DMS 273 (cell line): Measurements from ENCODE around the gene CIDEB.

Source experiments
- DNase-seq: peaks from one replicate; lab custom pipeline; 2025; ENCODE audit not compliant: unreplicated experiment; lab: John Stamatoyannopoulos, UW

CIDEB gene

GRCh38 chr14:24332268-24332993 lies 24.7 kb upstream of the CIDEB start:
- peak; percentile 87 for DNase-seq

- DNase-seq = no peak
Observed at GRCh38 chr14:24331731-24332267, 24.0 kb upstream of the CIDEB start.

GRCh38 chr14:24330973-24331674 lies 23.3 kb upstream of the CIDEB start:
- no peak for DNase-seq

- DNase-seq = no peak
Observed at GRCh38 chr14:24329736-24330135, 22.0 kb upstream of the CIDEB start.

GRCh38 chr14:24329073-24329663 lies 21.4 kb upstream of the CIDEB start:
- DNase-seq = no peak

- peak; percentile 27 for DNase-seq
Observed at GRCh38 chr14:24327914-24328313, 20.1 kb upstream of the CIDEB start.

- no peak for DNase-seq
Observed at GRCh38 chr14:24327303-24327702, 19.5 kb upstream of the CIDEB start.

GRCh38 chr14:24325963-24326362 lies 18.2 kb upstream of the CIDEB start:
- DNase-seq = no peak

- no peak for DNase-seq
Observed at GRCh38 chr14:24325041-24325530, 17.3 kb upstream of the CIDEB start.

GRCh38 chr14:24324024-24324423 lies 16.2 kb upstream of the CIDEB start:
- DNase-seq = no peak

GRCh38 chr14:24323341-24323740 lies 15.6 kb upstream of the CIDEB start:
- no peak for DNase-seq

- DNase-seq = no peak
Observed at GRCh38 chr14:24322672-24323071, 14.9 kb upstream of the CIDEB start.

GRCh38 chr14:24321212-24321975 lies 13.6 kb upstream of the CIDEB start:
- no peak for DNase-seq

GRCh38 chr14:24317141-24317928 lies 9.6 kb upstream of the CIDEB start:
- no peak for DNase-seq

- DNase-seq = no peak
Observed at GRCh38 chr14:24316597-24316950, 8.8 kb upstream of the CIDEB start.

- no peak for DNase-seq
Observed at GRCh38 chr14:24315807-24316596, 8.2 kb upstream of the CIDEB start.

GRCh38 chr14:24315243-24315806 lies 7.5 kb upstream of the CIDEB start:
- no peak for DNase-seq

- DNase-seq = no peak
Observed at GRCh38 chr14:24314377-24315193, 6.8 kb upstream of the CIDEB start.
